T-helper 17 cell (primary cell): ENCODE results near the gene SEL1L2. TPM values are rescaled to one million over a fixed set of nuclear protein-coding genes. Genes with fewer than 3 reads are reported as not detected.

Experiments
- ATAC-seq: fragments of 150-1000 bp; cut with Tn5 transposase; 2 replicates; pipeline ENCODE4 v1.10.0; 2021; ENCODE audit warnings: mild to moderate bottlenecking, moderate library complexity
- DNase-seq, 3 donors: peaks; one replicate each; pipeline versions ENCODE4 v3.0.0 to v3.0.0-alpha.2; 2020 to 2021
- H3K9me3 ChIP-seq: one replicate; pipeline ENCODE4 v1.7.0; 2013; ENCODE audit warnings: low read length, mild to moderate bottlenecking; ENCODE audit not compliant: control insufficient read depth, poor library complexity, severe bottlenecking
- H3K27ac Mint-ChIP-seq: one replicate; pipeline ENCODE4 v1.8.0; 2022; ENCODE audit warnings: mild to moderate bottlenecking, moderate library complexity, mixed read lengths
- H3K27me3 Mint-ChIP-seq: one replicate; pipeline ENCODE4 v1.8.0; 2022; ENCODE audit warnings: mixed read lengths
- H3K36me3 Mint-ChIP-seq: one replicate; pipeline ENCODE4 v1.8.0; 2022; ENCODE audit warnings: low read depth, mixed read lengths
- H3K4me1 Mint-ChIP-seq: one replicate; pipeline ENCODE4 v1.8.0; 2022; ENCODE audit warnings: mild to moderate bottlenecking, mixed read lengths
- H3K4me3 Mint-ChIP-seq: one replicate; pipeline ENCODE4 v1.8.0; 2022; ENCODE audit warnings: mild to moderate bottlenecking, moderate library complexity, mixed read lengths
- total RNA-seq, 4 donors: library from RNA in 2 of 4; stranded (reverse) in 2 of 4; gene quantifications; one replicate each; pipeline ENCODE4 v1.2.3 and lab custom pipeline; 2022 to 2026

Gene SEL1L2
- total RNA-seq, 2 donors from 2014 or later, result not detected

DNA sequence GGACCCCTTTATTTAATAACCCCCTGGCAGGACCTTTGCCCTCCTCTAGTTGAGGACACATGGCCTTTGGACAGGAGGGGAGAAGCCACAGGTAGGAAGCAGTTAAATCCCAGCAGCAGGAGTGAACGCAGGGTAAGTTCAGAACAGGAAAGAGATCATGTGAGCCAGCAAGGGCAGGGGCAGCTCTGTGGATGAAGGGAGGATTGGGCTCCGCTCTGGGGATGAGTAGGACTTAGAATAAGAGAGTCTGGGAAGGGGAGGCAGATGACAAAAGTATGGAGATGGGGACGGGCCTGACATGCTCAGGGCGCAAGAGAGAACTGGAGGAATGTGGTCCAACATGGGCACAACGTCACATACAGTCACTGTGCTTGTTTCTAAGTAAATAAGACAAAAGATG lies 116.6 kb downstream of the SEL1L2 start:
- H3K9me3 ChIP-seq, result no peaks in the 10 kb centered on the region
- DNase-seq (no peak), ATAC-seq (no peak)
- no peaks in the 10 kb centered on the region for H3K4me1 Mint-ChIP-seq
- H3K4me3 Mint-ChIP-seq, result no peak overlapping the region
- H3K27ac Mint-ChIP-seq, result no peak overlapping the region
- H3K27me3 Mint-ChIP-seq, result peaks cover 11% of the 10 kb centered on the region
- no peaks in the 10 kb centered on the region for H3K36me3 Mint-ChIP-seq

GRCh38 chr20:13870170-13870748 lies 120.2 kb downstream of the SEL1L2 start:
- ATAC-seq (no peak), DNase-seq (no peak)
- Mint-ChIP-seq H3K36me3 (no peaks in the 10 kb centered on the region), H3K27me3 (peaks cover 17% of the 10 kb centered on the region), H3K4me1 (no peaks in the 10 kb centered on the region), H3K27ac (no peak overlapping the region), H3K4me3 (no peak overlapping the region)
- H3K9me3 ChIP-seq, result no peaks in the 10 kb centered on the region

DNA sequence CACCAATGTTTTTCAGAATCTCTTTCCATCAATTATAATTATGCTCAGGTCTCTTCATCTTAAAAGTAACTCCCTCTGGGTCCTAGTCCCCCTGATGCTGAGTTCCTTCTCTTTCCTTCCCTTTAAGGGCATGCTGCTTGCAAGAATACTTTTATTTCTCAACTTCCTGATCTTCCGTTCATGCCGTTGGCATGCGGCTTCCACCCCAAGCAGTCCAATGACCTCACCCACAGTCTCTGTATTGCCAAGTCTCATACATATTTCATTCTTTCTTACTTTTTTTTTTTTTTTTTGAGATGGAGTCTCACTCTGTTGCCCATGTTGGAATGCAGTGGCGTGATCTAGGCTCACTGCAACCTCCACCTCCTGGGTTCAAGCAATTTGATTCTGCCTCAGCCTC lies 122.1 kb downstream of the SEL1L2 start:
- no peaks in the 10 kb centered on the region for H3K36me3 Mint-ChIP-seq
- peaks cover 7% of the 10 kb centered on the region for H3K27me3 Mint-ChIP-seq
- DNase-seq (no peak), ATAC-seq (no peak)
- no peaks in the 10 kb centered on the region for H3K9me3 ChIP-seq
- no peak overlapping the region for H3K27ac Mint-ChIP-seq
- no peaks in the 10 kb centered on the region for H3K4me1 Mint-ChIP-seq
- H3K4me3 Mint-ChIP-seq, result no peak overlapping the region

- Mint-ChIP-seq H3K4me3 (no peak overlapping the region), H3K4me1 (no peaks in the 10 kb centered on the region), H3K27me3 (peaks cover 7% of the 10 kb centered on the region), H3K36me3 (no peaks in the 10 kb centered on the region), H3K27ac (no peak overlapping the region)
- no peaks in the 10 kb centered on the region for H3K9me3 ChIP-seq
- ATAC-seq (no peak), DNase-seq (no peak)
Measured at GRCh38 chr20:13865791-13866351, 124.5 kb downstream of the SEL1L2 start.

DNA sequence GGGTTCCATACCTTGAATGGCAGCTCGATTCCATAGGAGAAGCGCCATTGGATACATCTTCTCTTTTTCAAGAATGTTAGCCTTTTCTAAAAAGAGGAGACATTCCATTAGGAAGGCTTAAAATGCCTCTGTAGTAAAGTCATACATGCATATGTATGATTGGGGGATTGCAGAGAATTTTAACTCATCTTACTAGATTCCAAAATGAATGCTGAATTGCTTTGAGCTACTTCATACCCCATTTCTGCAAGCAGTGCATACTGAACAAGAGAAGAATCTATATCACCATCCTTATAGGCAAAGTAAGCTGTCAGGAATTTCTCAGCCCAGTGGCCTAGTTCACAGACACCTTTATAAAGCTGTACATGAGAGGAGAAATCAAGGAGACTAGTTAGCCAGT lies 125.3 kb downstream of the SEL1L2 start:
- Mint-ChIP-seq H3K27me3 (peaks cover 7% of the 10 kb centered on the region), H3K4me3 (no peak overlapping the region), H3K27ac (no peak overlapping the region), H3K36me3 (no peaks in the 10 kb centered on the region), H3K4me1 (no peaks in the 10 kb centered on the region)
- DNase-seq (no peak), ATAC-seq (no peak)
- no peaks in the 10 kb centered on the region for H3K9me3 ChIP-seq

- DNase-seq, result no peak
- ATAC-seq, result no peak
- Mint-ChIP-seq H3K4me1 (no peaks in the 10 kb centered on the region), H3K36me3 (no peaks in the 10 kb centered on the region), H3K27me3 (peaks cover 7% of the 10 kb centered on the region), H3K27ac (no peak overlapping the region), H3K4me3 (no peak overlapping the region)
- no peaks in the 10 kb centered on the region for H3K9me3 ChIP-seq
Measured at GRCh38 chr20:13863244-13863643, 127.2 kb downstream of the SEL1L2 start.

- Mint-ChIP-seq H3K4me1 (no peaks in the 10 kb centered on the region), H3K27ac (no peak overlapping the region), H3K27me3 (peaks cover 14% of the 10 kb centered on the region), H3K36me3 (no peaks in the 10 kb centered on the region), H3K4me3 (no peak overlapping the region)
- DNase-seq (no peak), ATAC-seq (no peak)
- H3K9me3 ChIP-seq, result no peaks in the 10 kb centered on the region
Measured at GRCh38 chr20:13862245-13862644, 128.2 kb downstream of the SEL1L2 start.

GRCh38 chr20:13858871-13859270 lies 131.5 kb downstream of the SEL1L2 start:
- no peak for ATAC-seq
- Mint-ChIP-seq H3K27me3 (peaks cover 25% of the 10 kb centered on the region), H3K36me3 (no peaks in the 10 kb centered on the region), H3K4me1 (no peaks in the 10 kb centered on the region), H3K27ac (no peak overlapping the region), H3K4me3 (no peak overlapping the region)
- no peak for DNase-seq
- H3K9me3 ChIP-seq, result no peaks in the 10 kb centered on the region

DNA sequence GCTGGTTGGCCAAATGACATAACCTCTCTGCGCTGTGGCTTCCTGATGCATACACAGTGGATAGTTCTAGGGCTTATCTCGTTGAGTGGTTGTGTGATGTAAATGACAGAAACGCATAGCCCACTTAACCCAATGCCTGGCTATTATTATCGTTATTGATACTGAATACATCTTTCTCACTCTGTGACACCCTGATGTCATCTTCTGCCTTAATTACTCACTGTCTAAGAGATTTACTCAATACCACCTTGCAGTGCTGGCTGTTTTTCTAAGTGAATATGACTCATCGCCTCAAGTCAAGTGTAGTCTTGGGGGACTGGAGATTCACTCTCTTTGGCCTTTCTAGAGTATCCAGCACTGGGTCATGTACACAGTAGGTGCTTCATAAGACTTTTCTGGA lies 132.0 kb downstream of the SEL1L2 start:
- DNase-seq, result no peak
- no peaks in the 10 kb centered on the region for H3K36me3 Mint-ChIP-seq
- H3K4me3 Mint-ChIP-seq, result no peak overlapping the region
- no peaks in the 10 kb centered on the region for H3K4me1 Mint-ChIP-seq
- H3K27ac Mint-ChIP-seq, result no peak overlapping the region
- H3K9me3 ChIP-seq, result no peaks in the 10 kb centered on the region
- H3K27me3 Mint-ChIP-seq, result peaks cover 25% of the 10 kb centered on the region
- ATAC-seq, result no peak

DNA sequence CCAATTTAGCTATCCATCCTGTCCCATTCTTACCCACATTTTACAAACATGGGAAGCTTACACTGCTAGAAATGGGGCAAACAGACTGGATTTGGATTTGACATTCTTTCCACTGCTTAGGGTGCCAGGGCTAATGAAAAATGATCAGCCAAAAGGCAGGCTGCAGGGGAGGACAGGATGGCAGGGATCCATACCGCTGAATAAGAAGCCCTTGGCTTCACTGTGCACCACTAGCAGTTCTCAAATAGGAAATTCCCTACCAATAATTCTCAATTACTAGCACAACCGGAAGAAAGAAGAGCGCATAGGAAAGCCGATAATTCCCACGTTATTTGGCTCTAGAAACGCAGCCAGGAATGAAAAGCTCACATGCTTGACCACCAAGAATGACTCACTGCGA lies 132.5 kb downstream of the SEL1L2 start:
- no peaks in the 10 kb centered on the region for H3K4me1 Mint-ChIP-seq
- H3K9me3 ChIP-seq, result no peaks in the 10 kb centered on the region
- ATAC-seq (no peak), DNase-seq (no peak)
- no peaks in the 10 kb centered on the region for H3K36me3 Mint-ChIP-seq
- peaks cover 25% of the 10 kb centered on the region for H3K27me3 Mint-ChIP-seq
- no peak overlapping the region for H3K27ac Mint-ChIP-seq
- H3K4me3 Mint-ChIP-seq, result no peak overlapping the region

DNA sequence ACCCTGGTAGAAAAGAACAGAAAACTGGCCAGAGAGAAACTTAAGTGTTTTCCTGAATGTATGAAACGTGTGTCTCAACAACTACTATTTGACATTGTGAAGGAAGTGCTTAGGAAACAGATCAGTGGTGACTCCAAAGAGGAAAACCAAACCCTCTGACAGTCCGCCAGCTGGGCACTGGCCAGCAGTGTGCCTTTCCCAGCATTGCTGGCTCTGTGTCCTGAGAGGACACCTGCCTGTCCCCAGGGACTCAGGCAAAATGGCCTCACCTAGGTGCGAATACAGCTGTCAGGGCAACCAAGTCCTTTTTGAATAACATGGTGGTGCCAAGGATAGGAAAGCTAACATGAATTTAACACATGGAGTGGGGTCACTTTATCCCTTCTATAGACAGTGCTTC lies 133.1 kb downstream of the SEL1L2 start:
- ATAC-seq (no peak), DNase-seq (no peak)
- no peaks in the 10 kb centered on the region for H3K9me3 ChIP-seq
- H3K4me3 Mint-ChIP-seq, result no peak overlapping the region
- H3K27ac Mint-ChIP-seq, result no peak overlapping the region
- H3K36me3 Mint-ChIP-seq, result no peaks in the 10 kb centered on the region
- H3K27me3 Mint-ChIP-seq, result peaks cover 25% of the 10 kb centered on the region
- H3K4me1 Mint-ChIP-seq, result no peaks in the 10 kb centered on the region

DNA sequence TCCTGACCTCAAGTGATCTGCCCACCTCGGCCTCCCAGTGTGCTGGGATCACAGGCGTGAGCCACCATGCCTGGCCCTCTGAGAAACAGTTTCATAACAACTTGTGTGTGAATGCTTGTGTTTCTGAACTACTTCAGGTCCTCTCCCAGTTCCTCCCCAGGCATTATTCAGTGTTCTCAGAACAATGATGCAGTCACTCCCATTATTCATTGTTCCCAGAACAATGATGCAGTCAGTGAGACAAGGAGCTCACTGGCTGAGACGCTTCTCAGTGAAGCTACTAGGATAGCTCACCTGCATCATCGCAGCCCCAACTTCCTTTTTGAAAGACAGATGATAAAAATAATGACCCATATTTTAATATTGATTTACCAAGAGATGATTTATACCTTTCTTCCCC lies 134.1 kb downstream of the SEL1L2 start:
- no peak for DNase-seq
- Mint-ChIP-seq H3K36me3 (no peaks in the 10 kb centered on the region), H3K4me1 (no peaks in the 10 kb centered on the region), H3K27ac (no peak overlapping the region), H3K4me3 (no peak overlapping the region), H3K27me3 (peaks cover 25% of the 10 kb centered on the region)
- ATAC-seq, result no peak
- no peaks in the 10 kb centered on the region for H3K9me3 ChIP-seq

DNA sequence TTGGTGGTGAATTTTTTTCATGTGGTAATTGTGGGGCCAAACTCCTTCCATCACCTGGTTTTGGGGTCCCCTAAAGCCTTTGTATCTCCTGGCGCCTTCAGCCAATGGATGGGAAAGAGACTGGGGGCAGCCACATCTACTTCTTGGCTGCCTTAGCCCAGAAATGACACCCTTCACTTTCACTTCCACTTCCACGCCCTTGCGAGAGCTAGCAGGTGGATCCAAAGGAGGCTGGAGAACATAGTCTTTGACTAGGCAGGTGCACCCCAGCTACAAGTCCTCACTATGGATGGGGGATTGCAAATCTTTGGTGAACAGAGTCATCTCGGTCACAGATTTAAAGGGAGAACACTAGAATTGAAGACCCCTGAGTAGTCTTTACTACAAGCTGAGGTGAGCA lies 134.8 kb downstream of the SEL1L2 start:
- DNase-seq (no peak), ATAC-seq (no peak)
- Mint-ChIP-seq H3K27me3 (peaks cover 25% of the 10 kb centered on the region), H3K36me3 (no peaks in the 10 kb centered on the region), H3K4me1 (no peaks in the 10 kb centered on the region), H3K27ac (no peak overlapping the region), H3K4me3 (no peak overlapping the region)
- no peaks in the 10 kb centered on the region for H3K9me3 ChIP-seq

DNA sequence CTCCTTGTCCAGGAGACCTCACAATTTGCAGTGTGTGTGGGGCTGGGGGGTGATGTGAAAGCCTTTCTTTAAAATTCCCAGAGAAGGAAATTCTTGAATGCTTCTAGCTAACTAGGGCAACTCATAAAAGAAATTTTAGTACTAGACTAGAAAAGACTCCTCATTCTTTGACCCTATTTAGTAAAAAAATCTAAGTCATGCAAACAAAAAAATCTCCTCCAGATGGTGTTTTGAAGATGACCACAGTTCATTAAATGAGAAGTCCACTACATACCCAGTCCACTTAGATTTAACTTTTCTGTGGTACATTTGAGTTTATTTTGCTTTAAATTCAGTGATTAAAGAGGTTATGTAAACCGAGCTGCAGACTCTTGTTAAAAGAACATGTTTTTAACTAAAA lies 138.1 kb downstream of the SEL1L2 start:
- H3K9me3 ChIP-seq, result no peaks in the 10 kb centered on the region
- DNase-seq (no peak), ATAC-seq (no peak)
- Mint-ChIP-seq H3K4me3 (no peak overlapping the region), H3K27ac (no peak overlapping the region), H3K4me1 (no peaks in the 10 kb centered on the region), H3K36me3 (no peaks in the 10 kb centered on the region), H3K27me3 (peaks cover 19% of the 10 kb centered on the region)
